HepG2 (cell line): ENCODE data around the gene CLPTM1. TPM values are rescaled to one million over a fixed set of nuclear protein-coding genes. Genes with fewer than 3 reads are reported as not detected.
A peak's percentile ranks its signal among the peaks of the same experiment; 100 is the strongest.

Experiments used
- MAFG ChIP-seq: sonication (generic); formaldehyde crosslinking; IDR thresholded peaks from 2 replicates; pipeline ENCODE4 v1.5.1; 2020; ENCODE audit warnings: mild to moderate bottlenecking, missing genetic modification reagents
- ONECUT2 ChIP-seq: sonication (generic); formaldehyde crosslinking; IDR thresholded peaks from 2 replicates; pipeline ENCODE4 v1.4.0; 2020; ENCODE audit warnings: missing genetic modification reagents
- PITX1 ChIP-seq: sonication (generic); formaldehyde crosslinking; IDR thresholded peaks from 2 replicates; pipeline ENCODE4 v1.5.1; 2020; ENCODE audit warnings: mild to moderate bottlenecking, missing genetic modification reagents
- RFX3 ChIP-seq: IDR thresholded peaks from 2 replicates; pipeline ENCODE4 v1.6.1; 2016; ENCODE audit warnings: missing biosample characterization, missing genetic modification reagents
- SIN3A ChIP-seq: IDR thresholded peaks from 2 replicates; pipeline ENCODE4 v1.6.1; 2011; ENCODE audit warnings: low read depth, mild to moderate bottlenecking, control low read depth, low read length, borderline replicate concordance
- ZNF225 ChIP-seq: sonication (generic); formaldehyde crosslinking; IDR thresholded peaks from 2 replicates; pipeline ENCODE4 v1.4.0; 2020; ENCODE audit warnings: mild to moderate bottlenecking, missing genetic modification reagents
- ZNF451 ChIP-seq: sonication (generic); formaldehyde crosslinking; IDR thresholded peaks from 2 replicates; pipeline ENCODE4 v1.5.0; 2020; ENCODE audit warnings: mild to moderate bottlenecking, missing genetic modification reagents
- ZNF761 ChIP-seq: sonication (generic); formaldehyde crosslinking; conservative IDR thresholded peaks from 2 replicates; pipeline ENCODE4 v1.4.0; 2020; ENCODE audit warnings: mild to moderate bottlenecking, missing genetic modification reagents
- ZSCAN21 ChIP-seq: sonication (generic); formaldehyde crosslinking; IDR thresholded peaks from 2 replicates; pipeline ENCODE4 v1.8.0; 2022; ENCODE audit warnings: mild to moderate bottlenecking, missing genetic modification reagents, moderate library complexity, borderline replicate concordance
- polyA plus RNA-seq, 8 experiments: library from polyadenylated mRNA; depleted of rRNA in 3 of 8; stranded (reverse) in 7 of 8; unstranded in 1 of 8; fragments of >200 nt; fragmentation: Illumina TruSeq in 4 of 8; extraction: Trizol in 4 of 8; gene quantifications; 2 replicates each; pipeline versions ENCODE4 v1.2.1 to v1.2.3, GENCODE V29; 2011 to 2016; ENCODE audit warnings: low read depth in 4 of 8, missing spikeins in 1 of 8, mixed read lengths in 1 of 8; ENCODE audit not compliant: insufficient read depth in 1 of 8
- total RNA-seq, 5 experiments: library from RNA; depleted of rRNA; stranded (reverse); fragments of >200 nt; fragmentation: Illumina TruSeq; extraction: Trizol; gene quantifications; 2 replicates each; pipeline ENCODE4 v1.2.3, GENCODE V29; 2016; ENCODE audit warnings: low read depth in 1 of 5
- TF ChIP-seq, protein P1 (sequence below): sonication (generic); formaldehyde crosslinking; IDR thresholded peaks from 2 replicates; pipeline ENCODE4 v1.5.0; 2020; ENCODE audit warnings: mild to moderate bottlenecking, missing genetic modification reagents, moderate library complexity
- TF ChIP-seq, protein P2 (sequence below): sonication (generic); formaldehyde crosslinking; IDR thresholded peaks from 2 replicates; pipeline ENCODE4 v1.4.0; 2020; ENCODE audit warnings: missing genetic modification reagents, mild to moderate bottlenecking, borderline replicate concordance
- TF ChIP-seq, protein P3 (sequence below): sonication (generic); formaldehyde crosslinking; IDR thresholded peaks from 2 replicates; pipeline ENCODE4 v1.8.0; 2023; ENCODE audit warnings: mild to moderate bottlenecking, missing genetic modification reagents
- TF ChIP-seq, protein P4 (sequence below): sonication (generic); formaldehyde crosslinking; IDR thresholded peaks from 2 replicates; pipeline ENCODE4 v1.8.0; 2022; ENCODE audit warnings: mild to moderate bottlenecking, missing genetic modification reagents, borderline replicate concordance
- TF ChIP-seq, protein P5 (sequence below): sonication (generic); formaldehyde crosslinking; IDR thresholded peaks from 2 replicates; pipeline ENCODE4 v1.5.0; 2020; ENCODE audit warnings: mild to moderate bottlenecking, missing genetic modification reagents
- TF ChIP-seq, protein P6 (sequence below): sonication (generic); formaldehyde crosslinking; IDR thresholded peaks from 2 replicates; pipeline ENCODE4 v1.4.0; 2020; ENCODE audit warnings: mild to moderate bottlenecking, missing genetic modification reagents, borderline replicate concordance

CLPTM1 gene
- total and polyA plus RNA-seq, 2 of the 13 experiments (the other 11 are each of a cell fraction or from before 2014, with no cell fraction given) = 34.9 to 42.8 TPM

DNA sequence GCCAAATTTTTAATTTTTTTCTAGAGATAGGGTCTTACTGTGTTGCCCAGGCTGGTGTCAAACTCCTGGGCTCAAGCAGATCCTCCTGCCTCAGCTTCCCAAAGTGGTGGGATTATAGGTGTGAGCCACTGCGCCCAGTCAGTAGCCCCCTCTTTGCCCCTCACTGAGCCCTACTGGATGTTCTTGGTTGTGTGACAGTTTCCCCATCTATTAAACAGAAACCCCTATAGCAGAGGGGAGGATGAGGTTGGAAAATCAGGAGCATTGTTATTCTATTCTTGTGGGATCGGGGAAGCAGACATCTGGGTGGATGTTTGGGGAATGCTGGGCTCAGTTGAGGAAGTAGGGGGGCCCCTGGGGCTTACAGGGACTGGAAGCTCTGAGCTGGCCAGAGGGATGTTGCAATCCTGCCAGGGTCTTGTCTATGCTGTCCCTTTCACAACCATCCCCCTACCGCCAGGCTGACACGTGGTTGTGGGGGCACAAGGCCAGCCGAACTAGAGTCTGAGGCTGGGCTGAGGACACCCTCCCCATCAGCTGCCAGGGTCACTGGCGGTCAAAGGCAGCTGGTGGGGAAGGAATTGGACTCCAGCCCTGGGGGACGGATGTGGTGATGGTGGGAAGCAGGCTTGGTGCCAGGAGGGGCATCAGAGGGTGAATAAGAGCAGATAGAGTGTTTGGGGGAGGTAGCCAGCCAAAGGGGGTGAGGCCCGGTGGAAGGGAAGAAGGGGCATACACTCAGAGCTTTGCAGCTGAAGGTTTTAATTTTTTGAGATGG is 29.9 kb upstream of the CLPTM1 start (continued):
- TF ChIP-seq RFX3 = no peak
- peak; percentile 91; the same call in 1 of the 2 replicates for TF ChIP-seq ZNF451
- TF ChIP-seq, protein P1, sequence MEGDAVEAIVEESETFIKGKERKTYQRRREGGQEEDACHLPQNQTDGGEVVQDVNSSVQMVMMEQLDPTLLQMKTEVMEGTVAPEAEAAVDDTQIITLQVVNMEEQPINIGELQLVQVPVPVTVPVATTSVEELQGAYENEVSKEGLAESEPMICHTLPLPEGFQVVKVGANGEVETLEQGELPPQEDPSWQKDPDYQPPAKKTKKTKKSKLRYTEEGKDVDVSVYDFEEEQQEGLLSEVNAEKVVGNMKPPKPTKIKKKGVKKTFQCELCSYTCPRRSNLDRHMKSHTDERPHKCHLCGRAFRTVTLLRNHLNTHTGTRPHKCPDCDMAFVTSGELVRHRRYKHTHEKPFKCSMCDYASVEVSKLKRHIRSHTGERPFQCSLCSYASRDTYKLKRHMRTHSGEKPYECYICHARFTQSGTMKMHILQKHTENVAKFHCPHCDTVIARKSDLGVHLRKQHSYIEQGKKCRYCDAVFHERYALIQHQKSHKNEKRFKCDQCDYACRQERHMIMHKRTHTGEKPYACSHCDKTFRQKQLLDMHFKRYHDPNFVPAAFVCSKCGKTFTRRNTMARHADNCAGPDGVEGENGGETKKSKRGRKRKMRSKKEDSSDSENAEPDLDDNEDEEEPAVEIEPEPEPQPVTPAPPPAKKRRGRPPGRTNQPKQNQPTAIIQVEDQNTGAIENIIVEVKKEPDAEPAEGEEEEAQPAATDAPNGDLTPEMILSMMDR (CRISPR knock-in tag) = peak; percentile 43
- TF ChIP-seq SIN3A = peak; percentile 60; the same call in 1 of the 2 replicates
- TF ChIP-seq, protein P2, sequence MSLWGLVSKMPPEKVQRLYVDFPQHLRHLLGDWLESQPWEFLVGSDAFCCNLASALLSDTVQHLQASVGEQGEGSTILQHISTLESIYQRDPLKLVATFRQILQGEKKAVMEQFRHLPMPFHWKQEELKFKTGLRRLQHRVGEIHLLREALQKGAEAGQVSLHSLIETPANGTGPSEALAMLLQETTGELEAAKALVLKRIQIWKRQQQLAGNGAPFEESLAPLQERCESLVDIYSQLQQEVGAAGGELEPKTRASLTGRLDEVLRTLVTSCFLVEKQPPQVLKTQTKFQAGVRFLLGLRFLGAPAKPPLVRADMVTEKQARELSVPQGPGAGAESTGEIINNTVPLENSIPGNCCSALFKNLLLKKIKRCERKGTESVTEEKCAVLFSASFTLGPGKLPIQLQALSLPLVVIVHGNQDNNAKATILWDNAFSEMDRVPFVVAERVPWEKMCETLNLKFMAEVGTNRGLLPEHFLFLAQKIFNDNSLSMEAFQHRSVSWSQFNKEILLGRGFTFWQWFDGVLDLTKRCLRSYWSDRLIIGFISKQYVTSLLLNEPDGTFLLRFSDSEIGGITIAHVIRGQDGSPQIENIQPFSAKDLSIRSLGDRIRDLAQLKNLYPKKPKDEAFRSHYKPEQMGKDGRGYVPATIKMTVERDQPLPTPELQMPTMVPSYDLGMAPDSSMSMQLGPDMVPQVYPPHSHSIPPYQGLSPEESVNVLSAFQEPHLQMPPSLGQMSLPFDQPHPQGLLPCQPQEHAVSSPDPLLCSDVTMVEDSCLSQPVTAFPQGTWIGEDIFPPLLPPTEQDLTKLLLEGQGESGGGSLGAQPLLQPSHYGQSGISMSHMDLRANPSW (CRISPR knock-in tag) = no peak
- peak; percentile 97 for TF ChIP-seq PITX1 (CRISPR knock-in tag)
- TF ChIP-seq ZSCAN21 (CRISPR knock-in tag) = peak; percentile 85
- TF ChIP-seq, protein P3, sequence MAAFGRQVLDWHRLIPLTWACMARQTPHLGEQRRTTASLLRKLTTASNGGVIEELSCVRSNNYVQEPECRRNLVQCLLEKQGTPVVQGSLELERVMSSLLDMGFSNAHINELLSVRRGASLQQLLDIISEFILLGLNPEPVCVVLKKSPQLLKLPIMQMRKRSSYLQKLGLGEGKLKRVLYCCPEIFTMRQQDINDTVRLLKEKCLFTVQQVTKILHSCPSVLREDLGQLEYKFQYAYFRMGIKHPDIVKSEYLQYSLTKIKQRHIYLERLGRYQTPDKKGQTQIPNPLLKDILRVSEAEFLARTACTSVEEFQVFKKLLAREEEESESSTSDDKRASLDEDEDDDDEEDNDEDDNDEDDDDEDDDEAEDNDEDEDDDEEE = peak; percentile 79
- TF ChIP-seq ZNF761 (CRISPR knock-in tag) = peak; percentile 83
- no peak for TF ChIP-seq MAFG (CRISPR knock-in tag)
- TF ChIP-seq ONECUT2 = peak; percentile 58
- TF ChIP-seq, protein P4, sequence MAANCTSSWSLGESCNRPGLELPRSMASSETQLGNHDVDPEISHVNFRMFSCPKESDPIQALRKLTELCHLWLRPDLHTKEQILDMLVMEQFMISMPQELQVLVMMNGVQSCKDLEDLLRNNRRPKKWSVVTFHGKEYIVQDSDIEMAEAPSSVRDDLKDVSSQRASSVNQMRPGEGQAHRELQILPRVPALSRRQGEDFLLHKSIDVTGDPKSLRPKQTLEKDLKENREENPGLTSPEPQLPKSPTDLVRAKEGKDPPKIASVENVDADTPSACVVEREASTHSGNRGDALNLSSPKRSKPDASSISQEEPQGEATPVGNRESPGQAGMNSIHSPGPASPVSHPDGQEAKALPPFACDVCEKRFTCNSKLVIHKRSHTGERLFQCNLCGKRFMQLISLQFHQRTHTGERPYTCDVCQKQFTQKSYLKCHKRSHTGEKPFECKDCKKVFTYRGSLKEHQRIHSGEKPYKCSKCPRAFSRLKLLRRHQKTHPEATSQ (CRISPR knock-in tag) = peak; percentile 42; the same call in 1 of the 2 replicates
- TF ChIP-seq, protein P5, sequence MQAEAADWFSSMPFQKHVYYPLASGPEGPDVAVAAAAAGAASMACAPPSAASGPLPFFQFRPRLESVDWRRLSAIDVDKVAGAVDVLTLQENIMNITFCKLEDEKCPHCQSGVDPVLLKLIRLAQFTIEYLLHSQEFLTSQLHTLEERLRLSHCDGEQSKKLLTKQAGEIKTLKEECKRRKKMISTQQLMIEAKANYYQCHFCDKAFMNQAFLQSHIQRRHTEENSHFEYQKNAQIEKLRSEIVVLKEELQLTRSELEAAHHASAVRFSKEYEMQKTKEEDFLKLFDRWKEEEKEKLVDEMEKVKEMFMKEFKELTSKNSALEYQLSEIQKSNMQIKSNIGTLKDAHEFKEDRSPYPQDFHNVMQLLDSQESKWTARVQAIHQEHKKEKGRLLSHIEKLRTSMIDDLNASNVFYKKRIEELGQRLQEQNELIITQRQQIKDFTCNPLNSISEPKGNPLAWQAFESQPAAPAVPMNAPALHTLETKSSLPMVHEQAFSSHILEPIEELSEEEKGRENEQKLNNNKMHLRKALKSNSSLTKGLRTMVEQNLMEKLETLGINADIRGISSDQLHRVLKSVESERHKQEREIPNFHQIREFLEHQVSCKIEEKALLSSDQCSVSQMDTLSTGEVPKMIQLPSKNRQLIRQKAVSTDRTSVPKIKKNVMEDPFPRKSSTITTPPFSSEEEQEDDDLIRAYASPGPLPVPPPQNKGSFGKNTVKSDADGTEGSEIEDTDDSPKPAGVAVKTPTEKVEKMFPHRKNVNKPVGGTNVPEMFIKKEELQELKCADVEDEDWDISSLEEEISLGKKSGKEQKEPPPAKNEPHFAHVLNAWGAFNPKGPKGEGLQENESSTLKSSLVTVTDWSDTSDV (CRISPR knock-in tag) = peak; percentile 96
- TF ChIP-seq, protein P6, sequence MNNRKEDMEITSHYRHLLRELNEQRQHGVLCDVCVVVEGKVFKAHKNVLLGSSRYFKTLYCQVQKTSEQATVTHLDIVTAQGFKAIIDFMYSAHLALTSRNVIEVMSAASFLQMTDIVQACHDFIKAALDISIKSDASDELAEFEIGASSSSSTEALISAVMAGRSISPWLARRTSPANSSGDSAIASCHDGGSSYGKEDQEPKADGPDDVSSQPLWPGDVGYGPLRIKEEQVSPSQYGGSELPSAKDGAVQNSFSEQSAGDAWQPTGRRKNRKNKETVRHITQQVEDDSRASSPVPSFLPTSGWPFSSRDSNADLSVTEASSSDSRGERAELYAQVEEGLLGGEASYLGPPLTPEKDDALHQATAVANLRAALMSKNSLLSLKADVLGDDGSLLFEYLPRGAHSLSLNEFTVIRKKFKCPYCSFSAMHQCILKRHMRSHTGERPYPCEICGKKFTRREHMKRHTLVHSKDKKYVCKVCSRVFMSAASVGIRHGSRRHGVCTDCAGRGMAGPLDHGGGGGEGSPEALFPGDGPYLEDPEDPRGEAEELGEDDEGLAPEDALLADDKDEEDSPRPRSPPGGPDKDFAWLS (CRISPR knock-in tag) = peak; percentile 98
- TF ChIP-seq ZNF225 (CRISPR knock-in tag) = no peak
